NCI-H187 (cell line): ENCODE data around the gene SRRM1.
"Not testable (repeated sequence)": the region's sequence is repeated elsewhere in the genome, so short reads cannot be mapped to it uniquely, and the experiment has no call there.

Experiments used
- DNase-seq, 2 experiments: peaks; one replicate each; lab custom pipeline; 2025; lab: John Stamatoyannopoulos, UW

SRRM1 gene

DNA sequence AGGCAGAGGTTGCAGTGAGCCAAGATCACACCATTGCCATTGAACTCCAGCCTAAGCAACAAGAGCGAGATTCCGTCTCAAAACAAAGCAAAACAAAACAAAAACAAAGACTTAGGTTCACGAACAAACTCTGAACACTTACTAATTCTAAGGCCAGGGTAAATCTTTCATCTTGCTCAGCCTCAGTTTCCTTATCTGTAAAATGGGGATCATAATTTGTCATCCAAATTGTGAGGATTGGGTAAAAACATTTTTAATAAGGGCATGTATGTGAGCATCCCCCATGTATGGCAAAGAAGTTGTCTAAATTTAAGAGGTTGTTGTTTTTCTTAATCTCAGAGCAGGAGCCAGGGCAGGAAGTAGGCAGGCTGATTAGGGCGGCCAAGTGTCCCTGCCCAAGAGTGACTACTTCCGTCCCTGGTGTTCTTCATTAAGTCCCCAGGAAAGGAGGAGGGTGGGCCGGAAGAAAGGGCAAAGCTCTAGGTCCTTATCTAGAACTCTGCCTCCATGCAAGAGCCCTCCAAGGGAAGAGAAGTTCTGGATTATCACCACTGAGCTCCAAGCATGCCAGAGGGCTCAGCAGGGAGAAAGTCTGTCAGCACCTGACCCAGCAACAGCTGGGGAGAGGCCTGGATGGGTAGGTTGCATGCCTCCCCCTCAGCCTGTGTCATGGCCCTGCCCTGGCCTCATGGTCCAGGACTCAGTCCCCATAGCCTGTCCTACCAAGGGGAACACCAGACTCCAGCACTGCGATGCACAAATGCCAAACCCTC lies 52.3 kb downstream of the SRRM1 start:
- DNase-seq: no peak

DNA sequence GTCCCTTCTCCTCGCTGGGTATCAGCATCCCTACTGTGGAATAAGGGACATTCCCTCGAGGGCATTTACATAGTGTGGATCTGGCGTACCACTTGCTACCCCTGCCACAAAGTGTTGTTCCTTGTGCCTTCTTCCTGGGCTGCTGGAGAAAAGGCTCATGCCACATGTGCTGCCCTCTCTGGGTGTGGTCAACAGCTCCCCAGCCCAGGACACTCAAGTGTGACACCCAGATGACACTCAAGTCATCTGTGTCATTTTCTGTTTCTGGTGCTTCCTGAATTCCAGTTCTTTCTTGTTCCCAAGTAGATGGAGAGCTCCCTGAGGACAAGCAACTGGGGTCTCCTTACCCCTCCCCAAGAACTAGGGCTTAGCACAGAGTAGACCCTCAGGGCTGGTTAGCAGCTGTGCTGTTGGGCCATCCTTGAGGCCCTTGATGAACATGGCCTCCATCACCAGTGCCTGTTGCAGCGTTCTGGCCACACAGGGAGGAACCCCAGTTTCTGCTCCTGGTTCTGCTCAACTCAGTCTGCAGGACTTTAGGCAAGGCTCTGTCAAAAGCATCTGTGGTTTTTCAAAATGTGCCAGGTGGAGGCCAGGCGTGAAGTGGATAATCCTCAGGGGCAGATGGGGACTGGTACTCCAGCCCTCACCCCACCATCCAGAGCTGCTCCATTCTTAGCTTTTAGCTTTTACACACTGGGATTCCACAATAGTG lies 53.1 kb downstream of the SRRM1 start:
- DNase-seq: no peak

DNA sequence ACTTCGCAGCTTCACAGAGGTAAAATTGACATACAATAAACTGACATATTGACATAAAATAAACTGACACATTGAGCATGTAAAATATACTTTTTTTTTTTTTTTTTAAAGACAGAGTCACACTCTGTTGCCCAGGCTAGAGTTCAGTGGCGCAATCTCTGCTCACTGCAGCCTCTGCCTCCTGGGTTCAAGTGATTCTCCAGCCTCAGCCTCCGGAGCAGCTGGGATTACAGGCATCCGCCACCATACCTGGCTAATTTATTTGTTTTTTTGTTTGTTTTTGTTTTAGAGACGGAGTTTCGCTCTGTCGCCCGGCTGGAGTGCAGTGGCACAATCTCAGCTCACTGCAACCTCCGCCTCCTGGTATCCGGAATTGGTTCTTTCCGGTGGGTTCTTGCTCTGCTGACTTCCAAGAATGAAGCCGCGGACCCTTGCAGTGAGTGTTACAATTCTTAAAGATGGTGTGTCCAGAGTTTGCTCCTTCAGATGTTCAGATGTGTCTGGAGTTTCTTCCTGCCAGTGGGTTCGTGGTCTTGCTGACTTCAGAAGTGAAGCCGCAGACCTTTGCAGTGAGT lies 53.7 kb downstream of the SRRM1 start:
- no peak for DNase-seq

DNA sequence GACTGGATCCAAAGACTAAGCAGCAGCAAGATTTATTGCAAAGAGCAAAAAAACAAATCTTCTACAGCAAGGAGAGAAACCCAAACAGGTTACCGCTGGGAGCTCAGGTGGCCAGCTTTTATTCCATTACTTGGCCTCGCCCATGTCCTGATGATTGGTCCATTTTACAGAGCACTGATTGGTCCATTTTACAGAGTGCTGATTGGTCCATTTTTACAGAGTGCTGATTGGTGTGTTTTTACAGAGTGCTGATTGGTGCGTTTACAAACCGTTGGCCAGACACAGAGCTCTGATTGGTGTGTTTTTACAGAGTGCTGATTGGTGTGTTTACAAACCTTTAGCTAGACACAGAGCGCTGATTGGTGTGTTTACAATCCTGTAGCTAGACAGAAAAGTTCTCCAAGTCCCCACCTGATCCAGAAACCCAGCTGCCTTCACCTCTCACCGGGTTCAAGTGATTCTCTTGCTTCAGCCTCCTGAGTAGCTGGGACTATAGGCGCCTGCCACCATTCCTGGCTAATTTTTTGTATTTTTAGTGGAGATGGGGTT lies 54.4 kb downstream of the SRRM1 start:
- DNase-seq: not testable (repeated sequence)

DNA sequence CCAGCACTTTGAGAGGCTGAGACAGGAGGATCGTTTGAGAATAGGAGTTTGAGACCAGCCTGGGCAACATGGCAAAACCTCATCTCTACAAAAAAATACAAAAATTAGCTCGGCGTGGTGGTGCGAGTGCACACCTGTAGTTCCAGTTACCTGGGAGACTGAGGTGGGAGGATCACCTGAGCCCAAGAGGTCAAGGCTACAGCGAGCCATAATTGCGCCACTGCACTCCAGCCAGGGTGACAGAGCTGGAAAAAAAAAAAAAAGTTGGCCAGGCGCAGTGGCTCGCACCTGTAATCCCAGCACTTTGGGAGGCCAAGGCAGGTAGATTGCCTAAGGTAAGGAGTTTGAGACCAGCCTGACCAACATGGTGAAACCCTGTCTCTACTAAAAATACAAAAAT lies 55.2 kb downstream of the SRRM1 start:
- DNase-seq: not testable (repeated sequence)

DNA sequence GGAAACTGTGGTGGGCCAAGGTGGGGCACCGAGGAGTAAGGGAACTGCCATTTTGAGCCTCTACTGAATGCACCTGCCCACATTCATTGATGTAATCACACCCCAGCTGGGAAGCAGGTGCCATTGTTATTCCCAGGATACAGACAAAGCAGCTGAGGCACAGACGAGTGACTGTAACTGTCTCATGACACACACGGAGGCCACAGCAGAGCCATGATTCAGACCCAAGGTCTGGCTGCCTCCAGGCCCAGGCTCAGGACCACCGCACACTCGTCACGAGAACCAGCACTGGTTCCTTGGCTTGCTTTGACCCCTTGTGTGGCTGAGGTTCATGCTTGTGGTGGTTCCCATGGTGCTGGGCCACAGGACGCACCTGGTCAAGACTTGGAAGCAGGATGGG lies 56.5 kb downstream of the SRRM1 start:
- no peak for DNase-seq

DNA sequence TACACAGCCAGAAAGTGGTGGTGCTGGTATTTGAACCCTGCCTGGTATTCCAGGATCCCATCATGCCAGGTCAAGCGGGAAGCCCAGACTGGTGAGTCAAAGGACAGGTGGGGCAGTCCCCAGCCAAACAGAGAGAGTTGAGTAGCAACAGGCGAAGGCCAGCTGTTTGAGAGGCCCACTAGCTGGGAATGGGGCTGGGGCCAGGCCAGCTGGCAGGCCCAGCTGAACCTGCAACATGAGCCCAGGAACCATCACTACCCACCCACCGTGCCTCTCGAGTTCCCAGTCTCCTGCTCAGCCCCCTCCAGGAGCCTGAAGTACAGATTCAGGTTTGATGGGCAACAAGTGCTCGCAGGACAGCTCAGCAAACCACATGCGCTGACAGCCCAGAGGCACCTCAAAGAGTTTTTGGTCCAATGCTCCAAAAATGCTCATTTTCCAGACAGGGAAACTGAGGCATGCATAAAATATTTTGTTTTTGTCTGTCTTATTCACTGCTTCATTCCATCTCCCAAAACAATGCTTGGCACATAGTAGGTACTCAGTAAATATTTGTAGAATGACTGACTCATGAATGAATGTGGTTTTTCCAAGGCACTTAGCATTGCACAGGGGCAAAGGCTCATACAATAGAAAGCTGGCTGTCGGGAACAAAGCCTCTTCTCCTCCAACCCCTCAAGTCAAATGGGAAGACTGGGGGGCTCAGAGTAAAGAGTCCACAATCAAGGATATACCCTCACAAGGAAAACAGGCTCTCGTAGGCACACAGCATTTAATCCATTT lies 59.6 kb downstream of the SRRM1 start:
- DNase-seq: peak; percentile 7 to 36

DNA sequence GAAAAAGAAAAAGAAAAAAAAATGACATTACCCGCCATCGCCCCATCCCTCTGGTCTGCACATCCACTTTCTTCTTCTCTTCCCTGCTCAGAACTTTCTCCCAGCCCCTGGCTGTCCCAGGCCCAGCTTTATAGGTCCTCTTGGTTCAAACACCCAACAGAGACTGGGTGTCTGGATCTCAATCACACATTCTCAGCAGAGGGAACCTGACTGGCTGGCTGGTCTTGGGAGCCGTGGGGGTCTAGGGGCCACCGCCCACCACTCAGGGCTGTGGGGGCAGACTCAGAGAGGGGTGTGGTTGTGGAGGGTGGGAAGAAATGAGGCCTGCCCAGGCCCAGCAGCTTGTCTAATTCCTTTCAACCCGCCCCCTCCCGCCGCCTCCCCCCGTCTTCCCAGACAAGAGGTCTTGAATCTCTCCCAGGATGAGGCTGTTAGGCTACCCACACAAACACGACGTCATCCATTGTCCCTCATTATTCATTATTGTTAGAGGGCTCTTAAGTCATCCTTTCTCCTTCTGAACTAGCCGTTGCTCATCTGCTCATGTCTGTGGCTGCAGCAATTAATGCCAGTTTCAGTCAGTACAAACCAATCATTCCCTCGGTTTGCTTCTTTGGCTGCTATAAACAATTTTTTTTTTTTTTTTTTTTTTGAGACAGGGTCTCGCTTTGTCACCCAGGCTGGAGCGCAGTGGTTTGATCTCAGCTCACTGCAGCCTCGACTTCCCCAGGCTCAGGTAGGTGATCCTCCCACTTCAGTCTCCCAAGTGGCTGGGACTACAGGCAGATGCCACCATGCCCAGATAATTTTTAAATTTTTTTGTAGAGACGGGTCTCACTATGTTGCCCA lies 61.5 kb downstream of the SRRM1 start:
- DNase-seq: peak; percentile 45 to 51

DNA sequence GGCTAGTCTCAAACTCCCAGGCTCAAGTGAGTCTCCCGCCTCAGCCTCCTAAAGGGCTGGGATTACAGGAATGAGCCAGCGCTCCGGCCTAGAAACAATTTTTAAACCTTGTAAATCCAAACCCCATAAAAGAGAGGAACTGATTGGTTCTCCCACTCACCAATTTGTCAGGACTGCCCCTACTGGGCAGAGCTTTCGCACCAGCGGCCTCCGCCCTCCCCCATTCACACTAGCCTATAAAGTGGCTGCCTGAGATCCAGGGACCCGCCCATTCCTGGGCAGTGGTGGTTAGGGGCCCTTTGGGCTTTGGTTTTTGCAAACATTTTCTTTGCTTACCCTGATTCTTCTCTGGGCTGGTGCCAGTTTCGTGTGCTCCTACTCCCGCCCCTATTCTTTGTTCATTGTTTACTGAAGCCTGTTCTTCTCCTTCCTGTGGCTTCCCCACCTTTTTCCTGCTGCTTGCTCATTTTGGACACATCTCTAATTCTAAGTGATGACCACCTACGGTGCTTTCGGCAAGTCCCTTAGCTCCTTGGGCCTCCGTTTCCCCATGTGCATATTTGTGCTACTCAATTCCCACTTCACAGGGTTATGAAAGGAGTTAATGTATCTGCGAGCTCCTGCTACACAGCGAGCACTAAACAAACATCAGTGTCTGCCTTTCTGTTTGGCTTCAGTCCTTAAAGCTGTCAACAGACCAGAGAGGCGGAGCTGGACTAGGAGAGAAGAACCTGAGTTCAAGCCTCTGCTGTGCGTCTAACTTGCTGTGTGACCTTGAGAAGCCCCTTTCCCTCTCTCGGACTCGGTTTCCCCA lies 62.4 kb downstream of the SRRM1 start:
- peak; percentile 81 to 87 for DNase-seq

DNA sequence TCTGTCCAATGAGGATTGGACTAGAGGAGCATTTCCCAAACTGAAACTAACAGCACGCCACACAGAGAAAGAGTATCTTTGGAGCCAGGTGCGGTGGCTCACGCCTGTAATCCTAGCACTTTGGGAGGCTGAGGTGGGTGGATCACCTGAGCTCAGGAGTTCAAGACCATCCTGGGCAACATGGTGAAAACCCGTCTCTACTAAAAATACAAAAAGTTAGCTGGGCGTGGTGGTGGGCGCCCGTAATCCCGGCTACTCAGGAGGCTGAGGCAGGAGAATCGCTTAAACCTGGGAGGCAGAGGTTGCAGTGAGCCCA lies 62.9 kb downstream of the SRRM1 start:
- DNase-seq: not testable (repeated sequence)

DNA sequence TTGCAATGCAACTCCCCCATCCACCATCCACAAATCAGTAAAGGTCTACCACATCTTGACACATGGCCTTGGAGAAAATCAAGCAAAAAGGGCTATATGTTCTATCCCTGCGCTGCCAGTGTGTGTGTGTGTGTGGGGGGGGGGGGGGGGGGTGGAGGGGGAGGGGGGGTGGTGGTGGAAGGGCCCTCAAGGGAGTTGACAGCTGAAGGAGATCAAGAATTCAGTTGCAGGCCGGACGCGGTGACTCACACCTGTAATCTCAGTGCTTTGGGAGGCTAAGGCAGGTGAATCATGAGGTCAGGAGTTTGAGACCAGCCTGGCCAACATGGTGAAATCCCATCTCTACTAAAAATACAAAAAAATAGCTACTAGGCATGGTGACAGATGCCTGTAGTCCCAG lies 64.6 kb downstream of the SRRM1 start:
- DNase-seq: no peak

DNA sequence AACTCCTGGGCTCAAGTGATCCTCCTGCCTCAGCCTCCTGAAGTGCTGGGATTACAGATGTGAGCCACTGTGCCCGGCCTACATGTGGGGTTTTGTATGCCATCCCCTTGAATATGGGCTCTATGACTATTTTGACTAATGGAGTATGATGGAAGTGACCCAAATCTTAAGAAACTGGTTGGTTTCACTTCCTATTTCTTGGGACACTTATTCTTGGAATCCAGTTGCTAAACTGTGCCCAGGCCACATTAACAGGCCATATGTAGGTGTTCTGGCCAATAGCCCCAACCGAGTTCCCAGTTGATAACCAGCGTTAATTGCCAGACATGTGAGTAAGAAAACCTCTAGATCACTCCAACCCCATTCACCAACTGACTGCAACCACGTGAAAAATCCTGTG lies 65.8 kb downstream of the SRRM1 start:
- DNase-seq: no peak

DNA sequence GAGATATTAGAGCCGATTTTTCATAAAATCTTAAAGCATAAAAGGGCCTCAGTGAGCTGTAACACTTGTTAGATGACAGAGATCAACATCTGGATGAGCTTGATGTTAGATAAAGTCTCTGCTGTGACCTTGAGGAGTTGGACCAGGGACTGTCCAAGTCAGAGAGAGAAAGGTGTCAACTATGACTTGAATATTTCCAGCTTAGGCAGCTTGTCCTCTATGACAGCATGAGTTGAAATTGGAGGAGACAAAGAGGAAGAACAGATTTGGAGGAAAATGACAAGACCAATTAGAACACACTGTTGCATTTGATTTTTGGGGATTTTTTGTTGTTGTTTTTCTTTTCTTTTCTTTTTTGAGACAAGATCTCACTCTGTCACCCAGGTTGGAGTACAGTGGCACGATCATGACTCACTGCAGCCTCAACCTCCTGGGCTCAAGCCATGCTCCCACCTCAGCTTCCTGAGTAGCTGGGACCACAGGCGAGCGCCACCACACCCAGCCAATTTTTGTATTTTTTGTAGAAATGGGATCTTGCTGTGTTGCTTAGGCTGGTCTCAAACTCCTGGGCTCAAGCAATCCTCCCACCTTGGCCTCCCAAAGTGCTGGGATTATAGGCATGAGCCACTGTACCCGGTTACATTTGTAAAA lies 66.8 kb downstream of the SRRM1 start:
- no peak for DNase-seq

DNA sequence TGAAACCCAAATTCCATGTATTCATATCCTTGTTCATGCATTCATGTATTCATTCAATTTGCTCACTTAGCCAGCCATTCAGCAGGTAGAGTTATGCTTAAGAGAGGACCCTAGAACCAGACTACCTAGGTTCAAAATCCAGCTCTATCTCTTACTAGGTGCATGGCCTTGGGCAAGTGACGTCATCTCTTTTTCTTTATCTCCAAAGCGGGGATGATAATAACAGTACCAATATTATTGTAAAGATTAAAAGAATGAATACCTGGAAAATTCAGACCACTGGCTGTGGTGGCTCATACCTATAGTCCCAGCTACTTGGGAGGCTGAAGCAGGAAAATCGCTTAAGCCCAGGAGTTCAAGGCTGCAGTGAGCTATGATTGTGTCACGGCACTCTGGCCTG lies 68.2 kb downstream of the SRRM1 start:
- no peak for DNase-seq

DNA sequence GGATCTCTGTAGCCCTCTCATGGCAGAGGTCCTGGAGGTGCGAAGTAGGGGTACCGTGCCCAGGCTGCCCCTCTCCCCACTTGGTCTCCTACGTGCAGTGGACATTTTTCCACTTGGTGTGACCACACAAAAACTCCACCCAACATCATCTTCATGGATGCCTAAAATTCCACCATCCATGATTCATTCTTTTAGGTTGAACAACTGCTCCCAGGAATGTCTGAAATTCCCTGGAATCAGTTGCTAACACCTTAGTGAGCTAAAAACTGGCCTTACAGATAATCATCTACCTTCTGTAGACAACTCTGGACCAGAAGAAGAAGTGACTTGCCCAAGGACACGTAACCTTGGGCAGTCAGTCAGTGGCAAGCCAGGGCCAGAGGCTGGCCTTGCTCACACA lies 70.1 kb downstream of the SRRM1 start:
- no peak for DNase-seq

DNA sequence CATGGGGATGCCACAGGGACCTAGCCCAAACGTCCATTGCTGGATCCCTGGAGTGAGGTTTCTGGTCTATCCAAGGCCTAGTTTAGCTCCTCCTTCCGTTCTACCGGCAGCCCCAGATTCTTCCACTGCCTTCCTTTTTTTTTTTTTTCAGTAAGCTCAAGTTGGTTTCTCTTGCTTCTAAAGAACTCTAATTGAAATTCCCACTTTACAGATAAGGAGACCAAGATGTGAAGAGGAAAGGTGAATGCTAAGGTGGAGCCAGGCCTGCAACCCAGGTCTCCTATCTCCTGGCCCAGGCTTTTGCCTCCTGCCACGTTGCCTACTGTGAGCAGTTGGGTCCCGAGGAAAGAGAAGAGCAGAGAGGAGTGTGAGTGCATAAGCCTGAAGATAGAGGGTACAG lies 70.6 kb downstream of the SRRM1 start:
- DNase-seq: no peak

DNA sequence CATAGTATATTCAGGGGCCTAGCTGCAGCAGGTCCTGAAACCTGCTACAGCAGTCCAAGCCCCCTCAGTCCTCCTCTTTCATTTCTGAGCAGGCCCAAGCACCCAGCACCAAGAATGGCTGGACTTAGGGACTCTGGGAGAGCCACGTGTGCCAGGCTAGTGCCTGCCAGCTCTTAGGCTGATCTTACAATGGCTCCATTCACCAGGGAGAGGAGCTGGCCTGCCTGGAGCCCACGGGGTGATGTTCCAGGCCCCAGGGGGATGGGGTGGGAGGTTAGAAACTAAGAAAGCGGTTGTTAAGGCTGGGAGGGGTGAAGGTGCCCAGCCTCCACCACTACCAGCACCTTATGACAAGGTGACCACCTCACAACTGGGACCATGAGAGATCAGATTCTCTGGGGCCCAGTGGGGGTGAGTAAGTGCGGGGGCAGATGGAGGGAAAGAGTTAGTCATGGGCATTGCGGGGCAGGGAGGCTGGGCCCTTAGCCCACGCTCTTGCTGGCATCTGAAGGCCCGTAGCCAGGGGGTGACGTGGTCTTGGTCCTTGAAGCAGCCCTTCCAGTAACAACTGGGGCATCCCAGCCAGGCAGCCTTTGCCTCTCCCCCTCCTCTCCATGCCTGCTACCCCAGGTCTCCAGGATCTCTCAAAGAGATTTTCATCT lies 71.9 kb downstream of the SRRM1 start:
- no peak for DNase-seq

DNA sequence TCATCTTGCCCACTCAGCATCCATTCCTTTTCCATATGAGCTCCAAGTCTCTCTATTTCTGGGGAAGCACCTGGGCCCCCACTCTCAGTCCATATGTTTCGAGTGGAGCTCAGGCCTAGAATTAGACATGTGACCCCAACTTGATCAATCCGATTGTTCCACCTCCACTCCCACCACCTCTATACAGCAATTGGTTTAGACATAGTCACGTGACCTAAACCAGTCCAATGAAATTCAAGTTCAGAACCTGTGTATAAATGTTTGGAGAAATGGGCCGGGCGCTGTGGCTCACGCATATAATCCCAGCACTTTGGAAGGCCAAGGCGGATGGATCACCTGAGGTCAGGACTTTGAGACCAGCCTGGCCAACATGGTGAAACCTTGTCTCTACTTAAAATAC lies 72.6 kb downstream of the SRRM1 start:
- DNase-seq: no peak

DNA sequence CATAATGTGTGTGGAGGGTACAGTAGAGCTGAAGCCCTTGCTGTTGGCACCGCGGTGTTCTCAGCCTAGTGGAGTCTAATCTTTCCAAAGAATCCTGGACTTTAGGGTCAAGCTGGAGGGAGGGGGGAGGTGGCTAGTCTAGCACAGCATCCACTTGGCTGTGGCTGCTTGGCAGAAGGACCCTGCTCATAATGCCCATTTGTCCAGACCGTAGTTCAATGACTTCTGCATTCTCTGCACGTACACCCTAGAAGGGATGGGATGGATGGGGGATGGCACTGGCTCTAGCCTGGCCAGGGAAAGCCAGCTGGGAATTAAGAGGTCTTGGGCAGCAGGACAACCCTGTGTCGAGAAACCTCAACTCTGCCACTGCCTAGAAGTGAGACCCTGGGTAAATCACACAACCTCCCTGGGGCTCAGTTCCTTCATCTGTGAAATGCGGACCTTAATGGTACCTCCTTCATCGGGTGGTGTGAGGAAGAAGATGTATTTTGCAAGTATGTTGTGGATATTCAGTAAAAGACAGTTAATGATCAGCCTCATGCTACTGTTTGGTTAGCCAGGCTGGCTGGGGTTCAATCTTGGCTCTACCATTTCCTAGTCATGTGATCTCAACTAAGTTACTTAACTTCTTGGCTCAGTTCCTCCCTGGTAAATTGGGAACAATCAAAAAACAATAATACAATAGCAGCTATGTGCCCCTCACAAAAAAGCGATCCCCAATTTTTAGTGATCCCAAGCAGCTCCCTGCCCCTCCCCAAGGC lies 75.0 kb downstream of the SRRM1 start:
- no peak for DNase-seq
